ENCODE data around the gene HNRNPR.
"Not testable (repeated sequence)": the region's sequence is repeated elsewhere in the genome, so short reads cannot be mapped to it uniquely, and the experiment has no call there.

HNRNPR gene

GRCh38 chr1:23322770-23323169 lies 21.3 kb downstream of the HNRNPR start:
- DNase-seq: no peak

DNA sequence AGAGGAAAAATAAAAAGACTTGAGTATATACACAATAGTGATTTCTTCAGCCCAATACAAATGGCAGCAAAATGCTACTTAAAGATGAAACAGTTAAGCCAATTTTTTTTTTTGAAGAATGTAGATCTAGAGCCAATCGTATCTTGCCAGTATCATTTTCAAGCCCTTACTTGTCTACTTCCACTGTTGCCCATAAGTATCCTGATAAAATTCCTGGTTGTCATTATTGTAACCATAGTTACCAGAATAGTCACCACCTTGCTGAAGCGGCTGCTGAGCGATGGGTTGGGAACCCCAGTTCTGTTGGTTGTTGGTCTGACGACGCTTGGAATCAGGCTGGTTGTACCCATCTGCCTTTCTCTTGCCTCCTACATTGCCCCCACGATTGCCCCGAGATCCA lies 33.8 kb downstream of the HNRNPR start:
- DNase-seq: not testable (repeated sequence)

- no peak for DNase-seq
These were observed 39.9 kb downstream of the HNRNPR start for GRCh38 chr1:23304140-23304620.

- no peak for DNase-seq
These were observed 40.6 kb downstream of the HNRNPR start for GRCh38 chr1:23303524-23303923.

- DNase-seq: no peak
These were observed 47.2 kb downstream of the HNRNPR start for GRCh38 chr1:23296931-23297330.

DNA sequence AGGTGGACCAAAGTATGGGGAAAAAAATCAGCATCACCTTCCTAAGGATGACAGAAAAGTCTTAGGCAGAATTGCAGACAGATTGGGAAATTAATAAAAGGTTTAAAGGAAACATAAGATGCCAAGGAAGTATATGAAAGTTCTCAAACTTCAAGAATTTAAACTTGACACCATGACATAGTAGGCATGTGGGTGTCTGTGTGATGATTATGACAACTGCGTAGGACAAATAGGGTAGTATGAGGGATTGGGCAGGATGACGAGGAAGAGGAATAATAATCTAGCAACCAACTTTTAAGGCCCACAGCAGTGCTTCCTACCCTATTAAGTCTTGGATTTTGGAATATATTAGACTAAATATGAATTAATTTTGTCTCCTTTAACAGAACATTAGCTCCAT lies 52.4 kb downstream of the HNRNPR start:
- DNase-seq: no peak

DNA sequence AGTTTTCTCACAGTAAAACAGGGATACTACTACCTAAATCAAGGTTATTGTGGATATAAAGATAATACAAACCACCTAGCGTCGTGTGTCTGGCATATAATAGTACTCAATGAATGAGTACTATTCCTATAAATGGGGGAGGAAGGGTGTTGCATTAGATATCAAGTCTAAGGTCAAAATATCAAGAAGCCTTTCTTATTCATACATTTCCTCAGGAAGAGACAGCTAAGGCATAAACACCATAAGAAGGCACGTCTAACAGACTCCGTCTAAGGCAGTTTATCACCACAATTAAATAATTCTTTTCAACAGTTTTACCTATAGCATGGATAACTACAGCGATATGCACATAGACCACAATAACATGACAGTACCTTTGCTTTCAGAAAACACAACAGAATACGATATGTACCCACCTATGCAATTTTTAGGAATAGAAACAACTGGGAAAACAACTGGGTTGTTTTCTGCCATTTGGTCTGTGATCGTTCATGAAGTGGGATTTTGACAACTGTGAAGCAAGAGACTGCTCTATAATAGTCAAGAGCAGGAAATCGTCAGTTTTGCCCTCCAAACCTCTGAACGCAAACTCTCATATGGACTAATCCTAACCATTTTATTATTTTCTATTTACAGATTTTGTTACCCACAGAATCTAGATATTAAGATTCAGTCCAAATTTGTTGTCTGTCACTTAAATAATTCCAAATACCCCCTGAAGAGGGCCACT lies 53.1 kb downstream of the HNRNPR start:
- no peak for DNase-seq

DNA sequence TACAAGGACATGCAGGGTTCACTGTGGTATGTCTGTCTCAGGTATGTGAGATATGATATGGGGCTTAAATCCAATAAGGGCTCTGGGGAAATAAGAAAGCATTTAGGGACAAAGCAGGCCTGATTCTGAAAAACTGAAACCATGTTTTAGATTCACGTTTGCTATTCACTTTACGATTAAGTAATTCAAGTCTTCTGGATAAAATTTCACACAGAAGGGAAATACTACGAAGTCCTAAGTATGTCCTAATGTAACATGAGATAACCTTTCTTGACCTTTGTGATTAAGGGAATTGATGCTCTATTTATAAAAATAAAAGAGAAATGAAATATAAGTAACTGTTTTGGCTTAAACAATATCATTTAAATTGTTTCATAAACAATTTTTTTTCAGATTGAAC lies 55.4 kb downstream of the HNRNPR start:
- DNase-seq: no peak

GRCh38 chr1:23288201-23288600 lies 55.9 kb downstream of the HNRNPR start:
- no peak for DNase-seq

DNA sequence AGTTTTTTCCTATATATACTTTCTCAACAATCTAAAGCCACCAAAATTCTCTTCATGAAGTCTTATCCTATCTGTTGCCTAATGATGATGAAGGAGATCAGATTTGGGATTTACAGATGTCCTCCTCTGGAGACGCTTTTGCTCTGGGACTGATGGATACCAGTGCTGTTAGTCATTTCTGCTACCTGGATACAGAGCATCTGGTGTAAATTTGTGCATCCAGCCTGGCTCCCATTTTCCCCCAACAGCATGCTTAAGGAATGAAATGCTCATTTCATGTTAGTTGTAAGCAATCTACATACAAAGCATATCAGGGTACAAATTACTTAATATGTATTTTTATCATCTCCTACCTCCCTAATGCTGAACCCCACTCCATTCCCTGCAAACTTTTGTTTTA lies 57.7 kb downstream of the HNRNPR start:
- DNase-seq: no peak

GRCh38 chr1:23283667-23284602 lies 60.1 kb downstream of the HNRNPR start:
- no peak for DNase-seq

DNA sequence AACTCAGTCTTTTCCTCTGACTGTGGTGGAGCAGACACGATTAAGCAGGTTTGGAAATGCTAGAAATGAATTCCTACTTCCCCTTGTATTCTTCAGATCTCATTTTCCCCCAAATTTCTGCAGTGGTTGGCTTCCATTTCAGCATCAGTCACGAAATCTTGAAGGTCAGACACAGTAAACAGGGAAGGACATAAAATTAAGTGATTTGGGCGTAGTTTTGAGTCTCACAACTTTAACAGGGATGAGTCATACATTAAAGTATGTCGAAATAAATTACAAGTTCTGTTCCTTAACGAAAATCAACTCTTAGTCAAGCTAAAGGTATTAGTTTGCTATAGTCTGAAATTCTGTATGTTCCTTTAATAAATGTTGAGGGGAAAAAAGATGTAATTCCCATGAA lies 61.1 kb downstream of the HNRNPR start:
- DNase-seq: no peak

DNA sequence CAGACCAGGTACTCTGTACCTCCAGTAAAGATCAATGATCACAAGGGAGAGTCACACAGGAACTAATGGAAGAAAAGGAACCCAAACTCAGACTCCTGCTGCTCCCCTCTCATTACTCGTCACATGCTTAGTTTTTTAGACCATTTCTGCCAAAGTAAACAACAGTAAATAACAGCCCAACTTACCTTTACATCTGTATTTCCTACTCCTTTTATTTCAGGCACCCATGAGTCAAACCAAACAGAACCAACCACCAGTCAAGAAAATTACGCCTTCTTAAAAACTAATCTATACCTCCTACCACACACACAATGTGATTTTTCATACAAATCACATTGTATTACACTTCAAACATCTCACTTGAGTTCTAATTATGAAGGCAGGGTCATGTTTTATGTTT lies 65.4 kb downstream of the HNRNPR start:
- no peak for DNase-seq

DNA sequence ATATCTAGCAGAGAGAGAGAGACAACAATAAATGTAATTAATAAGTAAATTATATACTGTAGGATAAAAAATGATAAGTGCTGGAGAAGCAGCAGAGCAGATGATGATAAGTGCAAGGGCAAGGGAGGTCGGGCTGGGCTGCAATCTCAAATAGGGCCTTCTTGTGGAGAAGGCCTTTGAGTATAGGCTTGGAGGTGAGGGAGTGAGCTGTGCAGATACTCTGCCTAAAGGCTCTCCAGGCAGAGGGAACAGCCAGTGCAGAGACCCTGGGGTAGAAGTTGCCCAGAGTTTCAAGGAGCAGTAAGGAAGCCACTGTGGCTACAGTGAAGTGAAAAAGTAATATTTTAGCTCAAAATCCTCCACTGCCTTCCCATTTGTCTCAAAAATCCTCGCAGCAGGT lies 67.6 kb downstream of the HNRNPR start:
- DNase-seq: no peak

DNA sequence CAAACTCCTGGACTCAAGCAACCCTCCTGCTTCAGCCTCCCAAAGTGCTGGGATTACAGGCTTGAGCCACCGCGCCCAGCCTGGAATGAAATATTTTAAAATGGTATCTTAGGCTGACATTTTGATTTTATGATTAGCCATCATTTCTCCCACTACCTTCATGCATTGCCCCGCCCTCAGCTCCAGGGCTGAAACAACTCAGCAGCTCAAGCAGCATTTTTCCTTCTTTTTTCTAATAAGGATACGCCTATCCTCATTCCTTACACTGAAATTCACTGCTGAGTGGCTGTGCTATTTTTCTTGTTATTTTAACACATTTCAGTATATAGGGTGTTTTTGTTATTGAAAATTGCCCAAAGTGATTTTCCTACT lies 70.0 kb downstream of the HNRNPR start:
- no peak for DNase-seq

- no peak for DNase-seq
These were observed 70.5 kb downstream of the HNRNPR start for GRCh38 chr1:23273450-23274133.

DNA sequence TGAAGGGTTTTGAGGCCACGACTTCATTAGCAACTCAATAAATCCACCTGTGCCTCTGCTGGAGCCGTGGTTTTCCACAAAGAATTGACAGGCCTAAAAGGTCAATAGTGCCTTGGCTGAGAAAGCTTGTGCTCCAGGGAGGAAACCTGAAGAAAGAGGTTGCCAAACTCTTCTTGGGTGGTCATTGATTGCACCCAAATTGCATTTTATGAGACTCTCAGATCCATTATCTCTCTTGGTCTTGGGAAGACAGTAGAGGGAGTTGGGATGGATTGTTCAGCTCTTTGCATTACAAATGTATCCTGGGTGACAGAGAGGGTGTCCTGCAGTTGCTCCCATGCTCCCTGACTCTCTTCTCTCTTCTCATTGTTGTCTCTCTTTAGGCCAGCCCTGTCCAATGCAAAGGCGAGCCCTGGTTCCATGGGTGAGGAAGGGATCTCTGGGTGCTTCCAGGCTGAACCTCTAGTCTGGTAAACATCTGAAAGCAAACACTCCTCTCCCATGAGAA lies 80.7 kb downstream of the HNRNPR start:
- no peak for DNase-seq

DNA sequence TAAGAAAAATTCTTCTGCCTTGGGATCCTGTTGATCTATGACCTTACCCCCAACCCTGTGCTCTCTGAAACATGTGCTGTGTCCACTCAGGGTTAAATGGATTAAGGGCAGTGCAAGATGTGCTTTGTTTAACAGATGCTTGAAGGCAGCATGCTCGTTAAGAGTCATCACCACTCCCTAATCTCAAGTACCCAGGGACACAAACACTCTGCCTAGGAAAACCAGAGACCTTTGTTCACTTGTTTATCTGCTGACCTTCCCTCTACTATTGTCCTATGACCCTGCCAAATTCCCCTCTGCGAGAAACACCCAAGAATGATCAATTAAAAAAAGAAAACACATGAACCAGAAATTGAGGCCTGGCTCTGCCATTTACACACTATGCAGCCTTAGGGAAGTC lies 86.0 kb downstream of the HNRNPR start:
- DNase-seq: not testable (repeated sequence)

DNA sequence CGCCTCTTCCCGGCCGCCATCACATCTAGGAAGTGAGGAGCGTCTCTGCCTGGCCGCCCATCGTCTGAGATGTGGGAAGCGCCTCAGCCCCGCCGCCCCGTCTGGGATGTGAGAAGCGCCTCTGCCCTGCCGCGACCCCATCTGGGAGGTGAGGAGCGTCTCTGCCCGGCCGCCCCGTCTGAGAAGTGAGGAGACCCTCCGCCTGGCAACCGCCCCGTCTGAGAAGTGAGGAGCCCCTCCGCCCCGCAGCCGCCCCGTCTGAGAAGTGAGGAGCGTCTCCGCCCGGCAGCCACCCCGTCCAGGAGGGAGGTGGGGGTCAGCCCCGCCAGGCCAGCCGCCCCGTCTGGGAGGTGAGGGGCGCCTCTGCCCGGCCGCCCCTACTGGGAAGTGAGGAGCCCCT lies 86.7 kb downstream of the HNRNPR start:
- not testable (repeated sequence) for DNase-seq
